Endothelial cell of hepatic sinusoid (primary cell): ENCODE results near the gene LNP1.

ENCODE experiments used
- in situ Hi-C: cut with HindIII; loops from 2 replicates; pipeline ENCODE4 v1.10.0; 2017; ENCODE audit warnings: low sequenced_read_pairs

Gene LNP1

DNA sequence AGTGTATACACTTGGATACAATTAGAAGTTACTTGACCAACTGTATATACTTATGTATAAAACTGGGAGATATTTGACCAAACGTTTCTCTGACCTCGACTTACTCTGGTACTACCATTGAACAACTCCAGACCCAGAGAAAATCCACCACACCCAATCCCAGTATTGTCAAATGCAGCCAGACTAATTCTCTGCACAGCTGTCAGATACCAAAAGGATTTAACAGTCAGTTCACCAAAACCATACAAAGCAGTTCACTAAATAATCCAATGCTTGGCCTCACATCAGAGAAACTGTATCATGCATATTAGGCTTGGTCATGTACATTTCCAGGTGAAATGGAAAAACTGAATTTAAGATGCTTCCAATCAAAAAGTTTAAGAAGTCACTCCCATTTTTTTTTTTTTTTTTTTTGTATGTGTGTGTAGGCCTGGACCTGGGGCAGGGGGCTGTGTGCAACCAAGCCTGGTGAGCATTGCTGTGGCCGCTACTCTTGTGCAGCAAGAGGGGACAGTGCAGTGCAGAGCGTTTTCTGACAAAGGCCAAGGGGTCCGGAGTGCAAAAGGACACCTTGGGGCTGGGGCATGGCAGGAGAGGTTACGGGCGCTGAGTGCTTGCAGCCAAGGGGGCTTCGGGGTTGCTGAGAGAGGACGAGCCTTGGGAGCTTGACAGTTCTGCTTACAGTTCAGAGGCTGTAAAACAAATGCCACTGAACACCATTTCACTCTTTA is 1.8 kb upstream of the LNP1 start:
- in situ Hi-C loops, result no loop called here

DNA sequence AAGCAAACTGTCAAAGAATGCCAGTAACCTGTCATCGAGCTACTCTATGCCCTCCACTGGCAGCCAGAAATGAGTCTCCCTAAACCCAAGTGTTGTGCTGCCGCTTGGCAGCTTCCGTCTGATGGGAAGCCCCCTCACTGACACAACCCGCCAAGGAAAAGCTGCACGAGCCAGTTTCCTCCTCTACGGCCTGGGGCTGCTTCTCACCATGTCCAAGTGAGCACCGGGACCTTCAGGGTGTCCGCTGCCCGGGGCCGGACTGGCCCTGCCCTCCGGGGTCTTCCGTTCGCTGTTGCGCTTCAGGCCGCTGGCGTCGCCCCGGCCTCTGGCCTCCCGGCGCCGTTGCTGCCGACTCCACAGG is 940 bp upstream of the LNP1 start:
- in situ Hi-C loops, result no loop called here

DNA sequence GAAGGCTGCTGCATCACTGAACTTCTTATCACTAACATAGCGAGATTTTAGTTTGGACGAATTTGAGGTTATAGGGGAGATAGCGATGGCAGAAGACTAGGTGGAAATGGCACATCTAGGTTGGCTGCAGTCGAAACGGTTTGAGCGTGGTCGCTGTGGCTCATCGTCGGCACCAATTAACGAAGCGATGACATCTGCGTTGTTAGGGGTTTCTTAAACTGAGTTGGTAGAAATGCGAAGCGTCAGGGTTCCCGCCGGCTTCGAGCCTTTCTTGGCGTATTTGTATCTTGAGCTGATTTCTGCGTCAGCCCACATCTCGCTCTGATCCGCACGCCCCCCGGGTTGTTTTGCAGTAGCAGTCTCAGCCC is 319 bp downstream of the LNP1 start:
- in situ Hi-C loops, result no loop called here

DNA sequence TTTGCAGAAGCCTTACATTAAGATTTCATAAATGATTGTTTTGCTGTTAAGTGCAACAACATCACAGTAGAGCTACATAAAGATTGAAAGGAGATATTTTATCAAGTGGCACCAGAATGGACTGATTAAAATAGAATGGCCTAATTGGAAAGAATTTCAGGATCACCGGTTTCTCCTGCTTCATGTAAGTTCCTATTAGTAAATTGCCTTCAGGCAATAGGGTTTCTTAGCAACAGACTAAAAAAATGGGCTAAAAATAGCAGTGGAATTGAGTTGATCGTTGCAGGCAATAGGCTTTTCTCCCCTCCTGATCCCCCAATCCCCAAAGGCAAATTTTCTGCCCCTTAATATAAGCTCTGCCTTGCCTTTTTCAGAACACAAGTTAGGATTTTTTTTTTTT is 917 bp downstream of the LNP1 start:
- in situ Hi-C loops, result no loop called here

DNA sequence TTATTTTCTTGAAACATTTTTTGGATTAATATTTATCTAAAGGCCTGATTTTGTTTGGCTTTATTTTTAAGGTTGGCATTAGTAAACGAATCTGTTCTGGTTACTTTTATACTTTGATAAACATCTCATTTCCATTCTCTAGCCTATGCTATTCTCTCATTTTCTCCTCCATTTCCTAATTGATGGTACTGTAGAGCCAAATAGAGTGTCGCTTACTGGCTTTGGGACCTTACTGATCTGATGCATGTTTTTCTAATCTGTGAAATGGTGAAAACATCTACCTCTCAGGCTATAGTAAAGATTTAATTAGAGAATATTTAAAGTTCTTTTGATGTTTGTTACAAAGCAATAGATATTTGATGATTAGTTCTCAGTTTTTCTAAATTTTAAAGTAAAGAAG is 1.6 kb downstream of the LNP1 start:
- in situ Hi-C loops, result no loop called here

DNA sequence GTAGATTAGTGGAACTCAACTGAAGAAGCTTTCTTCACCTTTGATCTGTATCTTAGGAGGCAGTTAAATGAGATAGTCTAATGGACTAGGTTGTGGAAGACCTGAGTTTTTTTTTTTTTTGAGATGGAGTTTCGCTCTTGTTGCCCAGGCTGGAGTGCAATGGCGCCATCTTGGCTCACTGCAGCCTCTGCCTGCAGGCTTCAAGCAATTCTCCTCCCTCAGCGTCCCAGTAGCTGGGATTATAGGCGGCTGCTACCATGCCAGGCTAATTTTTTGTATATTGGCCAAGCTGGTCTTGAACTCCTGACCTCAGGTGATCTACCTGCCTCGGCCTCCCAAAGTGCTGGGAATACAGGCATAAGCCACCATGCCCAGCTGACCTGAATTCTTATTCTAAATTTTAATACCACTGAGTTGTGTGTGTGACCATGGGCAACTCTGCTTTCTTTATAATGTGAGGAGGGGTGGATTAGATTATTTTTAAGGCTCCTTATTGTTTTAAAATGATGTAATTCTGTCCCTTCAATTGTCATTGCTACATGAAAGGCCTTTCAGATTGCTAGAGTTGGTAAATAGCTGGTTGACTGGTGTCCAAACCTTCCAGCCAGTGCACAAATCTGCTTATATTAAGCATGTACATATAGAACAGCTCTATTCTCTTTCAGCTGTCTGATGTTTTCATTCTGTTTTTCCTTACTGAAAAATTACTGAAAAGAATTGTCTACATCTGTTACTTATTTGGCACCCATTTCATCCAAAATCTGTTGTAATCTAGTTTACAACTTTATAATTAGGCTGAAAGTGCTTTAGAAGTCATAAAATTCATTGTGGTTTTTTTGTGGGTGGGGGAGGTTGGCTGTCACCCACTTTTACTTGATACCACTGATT is 2.3 kb downstream of the LNP1 start:
- in situ Hi-C loops, result no loop called here

DNA sequence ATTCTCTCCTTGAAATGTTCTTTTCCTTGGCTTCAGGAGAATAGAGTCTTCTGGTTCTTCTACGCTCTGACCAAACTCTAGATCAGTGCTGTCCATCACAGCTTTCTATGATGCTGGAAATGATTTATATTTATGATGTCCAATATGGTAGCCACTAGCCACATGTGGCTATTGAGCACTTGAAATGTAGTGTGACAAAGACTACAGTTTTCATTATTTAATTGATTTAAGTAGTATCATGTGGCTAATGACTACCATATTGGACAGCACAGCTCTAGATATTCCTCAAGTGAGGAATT is 2.9 kb downstream of the LNP1 start:
- in situ Hi-C loops, result no loop called here

DNA sequence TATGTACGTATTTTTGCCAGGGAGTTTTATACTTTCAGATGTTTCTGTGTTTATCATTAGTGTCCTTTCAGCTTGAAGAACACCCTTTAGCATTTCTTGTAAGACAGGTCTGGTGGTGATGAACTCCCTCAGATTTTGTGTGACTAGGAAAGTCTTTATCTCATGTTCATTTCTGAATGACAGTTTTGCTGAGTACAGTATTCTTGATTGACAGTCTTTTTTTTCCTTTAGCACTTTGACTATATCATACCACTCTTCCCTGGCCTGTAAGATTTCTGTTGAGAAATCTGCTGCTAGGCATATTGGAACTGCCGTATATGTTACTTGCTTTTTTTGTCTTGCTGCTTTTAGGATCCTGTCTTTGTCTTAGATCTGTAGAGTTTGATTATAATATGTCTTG is 5.8 kb downstream of the LNP1 start:
- in situ Hi-C loops, result no loop called here

DNA sequence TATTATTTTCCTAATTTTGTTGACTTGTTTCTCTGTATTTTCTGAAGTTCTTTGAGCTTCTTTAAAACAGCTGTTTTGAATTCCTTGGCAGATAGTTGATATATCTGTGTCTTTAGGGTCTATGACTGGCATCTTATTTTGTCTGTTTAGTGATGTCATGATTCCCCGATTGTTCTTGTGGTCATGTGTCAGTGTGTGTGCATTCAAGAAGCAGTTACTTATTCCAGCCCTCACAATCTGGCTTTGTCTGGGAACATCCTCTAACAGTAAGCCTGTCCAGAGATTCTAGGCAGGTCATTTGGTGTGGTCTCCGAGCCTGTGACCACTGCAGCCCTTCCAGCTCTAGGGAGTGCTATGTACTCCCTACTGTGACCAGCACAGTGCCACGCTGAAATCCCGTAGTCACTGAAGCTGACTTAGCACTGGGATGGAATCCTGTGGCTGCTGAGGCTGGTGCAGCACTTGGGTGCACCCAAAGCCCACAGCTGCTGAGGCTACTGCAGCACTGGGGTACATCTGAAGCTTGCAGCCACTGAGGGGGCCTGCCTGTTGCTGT is 6.7 kb downstream of the LNP1 start:
- in situ Hi-C loops, result no loop called here

DNA sequence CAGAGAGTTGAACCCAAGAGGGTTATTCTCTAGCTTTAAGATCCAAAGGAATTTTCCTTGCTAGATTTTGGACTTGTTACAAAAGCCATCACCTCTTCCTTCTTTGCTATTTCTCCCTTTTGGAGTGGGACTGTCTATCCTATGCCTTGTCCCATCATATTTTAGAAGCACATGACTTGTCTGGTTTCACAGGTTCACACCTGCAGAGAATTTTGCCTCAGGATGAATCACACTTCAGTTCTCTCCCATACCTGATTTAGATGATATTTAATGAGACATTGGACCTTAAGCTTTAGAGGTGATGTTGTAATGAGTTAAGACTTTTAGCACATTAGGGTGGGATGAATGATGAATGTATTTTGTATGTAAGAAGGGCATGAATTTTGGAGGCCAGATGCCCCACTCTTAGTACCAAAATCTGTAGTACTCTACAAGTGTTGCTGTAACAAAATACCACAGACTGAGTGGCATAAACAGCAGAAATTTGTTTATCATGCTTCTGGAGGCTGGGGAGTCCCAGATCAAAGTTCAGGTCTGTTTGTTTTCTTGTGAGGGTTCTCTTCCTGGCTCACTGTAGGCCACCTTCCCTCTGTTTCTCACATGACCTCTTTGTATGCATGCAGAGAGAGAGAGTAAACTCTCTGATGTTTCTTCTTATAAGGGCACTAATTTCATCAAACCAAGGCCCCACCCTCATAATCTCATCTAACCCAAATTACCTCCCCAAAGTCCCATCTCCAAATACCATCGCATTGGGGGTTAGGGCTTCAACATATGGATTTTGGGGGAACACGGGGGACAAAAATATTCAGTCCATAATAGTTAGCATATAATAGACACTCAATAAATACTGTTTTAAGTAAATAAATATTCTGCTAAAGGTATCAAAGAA is 10.0 kb downstream of the LNP1 start:
- in situ Hi-C loops, result no loop called here

DNA sequence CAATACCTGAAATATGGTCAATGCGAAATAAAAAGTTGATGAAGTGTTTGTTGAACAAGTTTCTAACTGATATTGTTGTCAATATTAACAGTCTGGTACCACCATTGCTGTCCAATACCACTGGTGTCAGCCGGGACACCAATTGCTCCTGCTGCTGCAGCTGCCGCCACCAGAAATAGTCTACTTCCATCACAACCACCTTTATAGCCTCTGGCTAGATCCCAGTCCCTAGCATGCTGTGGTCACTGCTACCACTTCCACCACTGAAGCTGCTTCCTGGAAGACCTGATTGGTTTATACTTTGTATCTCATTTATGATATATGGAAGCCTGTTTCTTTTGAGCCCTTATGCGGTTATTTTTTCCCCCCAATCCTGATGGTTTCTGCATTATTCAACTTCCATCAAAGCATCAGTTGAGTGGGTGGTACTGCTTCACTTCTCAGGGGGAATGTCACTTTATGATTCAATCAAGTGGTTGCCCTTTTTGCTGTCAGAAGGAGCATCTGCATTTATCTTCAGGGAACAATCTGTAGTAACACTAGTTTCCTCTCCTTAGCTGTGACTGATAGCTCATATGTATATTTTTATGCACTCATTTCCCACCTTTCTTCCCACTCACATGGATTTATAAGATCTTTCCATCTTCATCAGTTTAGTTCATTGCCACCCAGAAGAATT is 11.7 kb downstream of the LNP1 start:
- in situ Hi-C loops, result no loop called here

DNA sequence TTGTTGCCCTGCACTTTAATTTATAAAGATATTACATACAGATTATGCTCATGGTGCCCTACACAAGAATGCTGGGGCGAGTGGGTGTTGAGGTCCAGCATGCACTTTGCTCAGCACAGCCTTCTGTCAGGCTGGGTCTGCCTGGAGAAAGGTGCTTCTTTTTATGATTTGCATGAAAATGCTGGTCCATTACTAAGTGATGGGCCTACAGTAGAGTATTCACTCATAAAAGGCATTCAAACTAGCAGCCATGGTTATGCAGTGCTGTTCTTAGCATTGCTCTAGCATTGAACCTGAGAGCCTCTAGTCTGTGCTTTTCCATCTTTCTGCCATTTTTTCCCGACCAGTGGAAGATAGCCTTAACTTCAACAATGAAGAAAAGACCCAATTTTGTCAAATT is 12.3 kb downstream of the LNP1 start:
- in situ Hi-C loops, result no loop called here

DNA sequence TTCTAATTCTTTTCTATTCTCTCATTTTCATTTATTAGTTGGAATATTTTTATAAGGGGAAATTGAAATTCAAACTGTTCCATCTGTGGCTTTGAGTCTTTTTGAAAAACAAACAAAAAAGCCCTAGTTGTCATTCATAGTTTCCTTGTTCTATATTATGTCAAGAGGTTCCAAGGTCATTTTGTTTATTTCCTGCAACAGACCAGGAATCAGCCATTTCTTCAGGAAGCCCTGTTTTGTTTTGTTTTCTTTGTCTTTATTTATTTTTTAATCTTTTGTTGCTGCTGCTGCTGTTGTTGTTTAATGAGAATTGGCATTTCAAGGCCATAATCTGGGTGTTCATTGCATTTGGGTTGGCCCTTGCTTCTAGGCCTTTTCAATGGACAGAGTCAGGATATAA is 14.8 kb downstream of the LNP1 start:
- in situ Hi-C loops, result no loop called here

DNA sequence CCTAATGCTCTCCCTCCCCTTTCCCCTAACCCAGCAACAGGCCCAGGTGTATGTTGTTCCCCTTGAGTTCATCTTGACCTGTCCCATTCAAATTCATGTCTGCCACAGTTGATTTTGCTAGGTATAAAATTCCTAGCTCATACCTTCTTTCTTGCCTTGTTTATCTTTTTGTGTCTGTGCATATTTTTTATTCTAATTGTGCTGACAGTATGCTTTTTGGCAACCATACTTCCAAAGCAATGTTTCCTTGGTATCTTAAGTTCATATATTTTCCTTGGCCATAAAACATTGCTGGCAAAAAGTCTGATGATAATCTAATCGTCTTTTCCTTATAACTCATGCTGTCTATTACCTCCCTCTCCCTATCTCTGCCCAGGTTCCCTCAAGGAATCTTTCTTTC is 15.5 kb downstream of the LNP1 start:
- in situ Hi-C loops, result no loop called here

DNA sequence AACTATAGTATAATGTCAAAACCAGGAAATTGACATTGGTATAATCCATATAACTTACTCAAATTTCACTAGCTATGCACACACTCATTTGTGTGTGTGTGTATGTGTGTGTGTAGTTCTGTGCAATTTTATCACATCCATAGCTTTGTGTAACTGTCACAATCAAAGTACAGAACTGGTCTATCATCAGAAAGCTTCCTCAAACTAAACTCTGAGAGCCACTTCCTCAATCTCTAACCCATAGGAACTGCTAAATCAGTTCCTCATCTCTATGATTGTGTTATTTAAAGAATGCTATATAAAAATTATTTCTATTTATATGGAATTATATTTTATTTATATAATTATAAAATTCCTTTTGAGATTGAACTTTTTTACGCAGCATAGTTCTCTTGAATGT is 18.1 kb downstream of the LNP1 start:
- in situ Hi-C loops, result no loop called here

DNA sequence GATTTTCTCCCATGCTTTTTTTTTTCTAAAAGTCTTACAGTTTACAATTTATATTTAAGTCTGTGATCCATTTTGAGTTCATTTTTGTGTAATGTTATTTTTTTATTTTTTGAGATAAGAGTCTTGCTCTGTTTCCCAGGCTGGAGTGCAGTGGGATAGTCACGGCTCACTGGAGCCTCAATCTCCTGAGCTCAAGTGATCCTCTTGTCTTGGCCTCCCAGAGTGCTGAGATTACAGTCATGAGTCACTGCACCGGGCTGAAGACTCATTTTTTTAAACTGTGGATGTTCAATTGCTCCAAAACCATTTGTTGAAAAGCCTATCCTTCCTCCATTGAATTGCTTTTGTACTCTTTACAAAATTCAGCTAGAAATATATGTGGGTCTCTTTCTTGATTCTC is 19.5 kb downstream of the LNP1 start:
- in situ Hi-C loops, result no loop called here

DNA sequence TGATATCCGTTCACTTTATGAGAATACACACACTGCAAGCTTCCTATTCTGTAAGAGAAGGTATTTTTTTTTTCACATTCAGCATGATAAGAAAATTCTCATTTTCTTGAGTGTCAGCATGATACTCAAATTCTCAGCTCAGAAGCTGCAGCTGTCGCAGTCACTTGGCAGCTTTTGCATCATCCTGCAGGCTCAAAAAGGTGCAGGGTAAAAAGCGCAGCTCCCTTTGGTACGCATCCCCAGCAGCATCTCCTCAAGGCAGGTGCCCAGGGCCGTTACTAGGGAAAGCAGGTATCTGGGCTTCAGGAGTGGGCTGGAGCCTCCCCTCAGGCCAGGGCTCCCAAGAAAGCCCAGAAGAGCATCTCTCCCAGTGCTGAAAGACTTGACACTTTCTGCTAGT is 22.3 kb downstream of the LNP1 start:
- in situ Hi-C loops, result no loop called here

DNA sequence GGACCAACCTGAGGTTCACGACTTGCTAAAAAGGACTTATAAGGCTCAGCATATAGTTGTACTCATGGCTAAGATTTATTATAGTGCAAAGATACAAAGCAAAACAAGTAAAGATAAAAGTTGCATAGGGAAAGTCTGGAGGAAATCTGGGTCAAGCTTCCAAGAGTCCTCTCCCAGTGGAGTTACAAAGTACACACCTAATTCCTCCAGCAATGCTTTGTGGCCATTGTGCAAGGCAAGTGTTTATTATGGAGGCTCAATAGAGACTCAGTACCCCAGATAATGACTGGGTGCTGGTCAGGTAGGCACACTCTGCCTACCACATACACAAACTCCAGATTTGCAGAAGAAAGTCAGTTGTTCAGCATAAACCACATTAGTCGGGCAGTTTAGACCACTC is 22.9 kb downstream of the LNP1 start:
- in situ Hi-C loops, result no loop called here

DNA sequence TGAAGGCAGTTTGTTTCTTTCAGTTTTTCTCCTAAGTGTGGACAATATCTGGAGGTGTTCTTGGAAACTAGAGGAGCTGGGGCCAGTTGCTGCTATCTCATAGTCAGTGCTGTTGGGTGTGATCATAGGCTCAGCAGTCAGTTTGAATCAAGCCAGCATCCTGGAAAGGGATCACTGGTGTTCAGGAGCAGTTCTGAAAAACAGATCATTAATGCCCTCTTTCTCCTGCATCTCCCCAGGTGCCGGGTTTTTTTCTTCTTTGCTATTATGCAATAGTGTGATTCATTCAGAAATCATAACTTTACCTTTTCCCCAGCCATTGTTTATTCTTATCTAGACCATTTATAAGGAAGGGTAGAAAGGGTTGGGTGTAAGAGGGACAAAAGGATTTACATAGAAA is 24.0 kb downstream of the LNP1 start:
- in situ Hi-C loops, result no loop called here

DNA sequence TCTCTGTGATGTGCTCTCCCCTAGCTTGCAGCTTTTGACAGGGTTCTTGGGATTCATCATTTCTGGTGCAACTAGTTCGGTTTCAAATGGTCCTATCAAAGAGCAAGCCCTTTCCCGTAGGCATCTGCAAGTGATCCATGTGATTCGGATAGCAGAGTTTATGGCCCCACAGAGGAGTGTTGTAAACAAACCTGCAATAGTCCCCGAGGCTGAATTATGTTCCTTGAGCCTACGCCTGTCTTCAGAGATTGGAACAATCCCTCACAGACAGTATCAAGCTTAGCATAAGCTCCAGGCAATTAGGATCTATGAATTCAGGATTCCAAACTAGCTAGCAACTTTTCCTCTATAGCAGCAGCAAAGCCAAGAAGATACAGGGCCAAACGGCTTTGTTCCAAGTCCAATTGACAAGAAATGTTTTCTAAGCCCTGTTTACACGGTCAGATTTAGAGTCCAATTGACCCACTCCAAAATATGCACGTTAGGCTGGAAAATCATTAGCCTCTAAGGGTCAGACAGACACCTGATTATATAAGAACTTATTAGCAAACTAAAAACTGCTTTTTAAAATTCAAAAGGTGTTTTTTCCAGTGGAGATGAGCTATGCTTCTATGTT is 24.8 kb downstream of the LNP1 start:
- in situ Hi-C loops, result no loop called here

DNA sequence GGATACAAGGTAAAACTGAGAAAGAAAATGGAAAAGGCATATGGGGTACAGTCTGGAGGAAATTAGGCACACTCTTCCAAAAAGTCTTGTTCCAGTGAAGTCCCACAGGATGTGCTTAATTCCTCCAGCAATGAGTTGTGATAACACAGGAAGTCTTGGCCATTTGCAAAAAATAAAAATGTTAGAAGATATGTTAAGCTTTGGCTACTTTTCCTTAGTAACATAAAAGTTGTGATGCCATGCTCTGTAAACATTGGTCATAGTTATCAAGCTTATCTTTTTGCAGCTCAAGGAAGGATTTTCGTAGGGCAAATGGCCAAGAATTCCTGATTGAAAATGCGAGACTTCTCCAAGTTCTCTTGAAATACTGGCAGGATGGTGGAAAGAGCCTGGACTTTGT is 26.4 kb downstream of the LNP1 start:
- in situ Hi-C loops, result no loop called here
